Fibroblast of the aortic adventitia (primary cell): ENCODE data around the gene C11orf97. TPM values are rescaled to one million over a fixed set of nuclear protein-coding genes. Genes with fewer than 3 reads are reported as not detected.

ENCODE experiments used
- DNase-seq: peaks from one replicate; pipeline ENCODE4 v3.0.0-alpha.2; 2010; ENCODE audit warnings: low read depth
- H3K4me3 ChIP-seq: 2 replicates; pipeline ENCODE4 v1.5.1; 2011; ENCODE audit warnings: low read depth, mild to moderate bottlenecking, control low read depth, low read length, moderate library complexity
- CTCF ChIP-seq: IDR thresholded peaks from 2 replicates; pipeline ENCODE4 v1.5.1; 2011; ENCODE audit warnings: mild to moderate bottlenecking, low read length, control low read depth, inconsistent platforms; ENCODE audit not compliant: insufficient read depth
- total RNA-seq: library from RNA; depleted of rRNA; stranded (reverse); fragments of >200 nt; gene quantifications from 2 replicates; pipeline ENCODE4 v1.2.3, GENCODE V29; 2012; ENCODE audit warnings: low replicate concordance

Gene C11orf97
- total RNA-seq, 1 donor, result not detected

- no peak for DNase-seq
- no peak overlapping the region for H3K4me3 ChIP-seq
- TF ChIP-seq CTCF, result no peak
Observed at GRCh38 chr11:94513091-94513490, 830 bp downstream of the C11orf97 start.

DNA sequence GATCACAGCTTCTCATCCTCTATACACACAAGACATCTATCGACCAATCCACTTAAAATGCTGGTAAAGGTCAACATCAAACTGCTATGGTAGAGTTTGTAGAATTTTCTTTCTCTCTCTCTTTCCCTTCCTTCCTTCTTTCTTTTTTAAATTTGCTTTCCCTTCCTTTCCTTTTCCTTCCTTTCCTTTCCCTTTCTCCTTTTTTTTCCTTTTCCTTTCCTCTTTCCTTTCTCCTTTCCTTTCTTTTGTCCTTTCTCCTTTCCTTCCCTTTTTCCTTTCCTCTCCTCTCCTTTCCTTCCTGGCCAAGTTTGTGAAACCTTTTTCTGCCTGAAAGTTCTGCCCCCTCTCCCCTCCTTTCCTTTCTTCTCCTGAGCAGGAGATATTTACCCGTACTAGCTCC is 3.1 kb downstream of the C11orf97 start:
- no peak for DNase-seq
- no peak for TF ChIP-seq CTCF
- H3K4me3 ChIP-seq, result no peak overlapping the region

DNA sequence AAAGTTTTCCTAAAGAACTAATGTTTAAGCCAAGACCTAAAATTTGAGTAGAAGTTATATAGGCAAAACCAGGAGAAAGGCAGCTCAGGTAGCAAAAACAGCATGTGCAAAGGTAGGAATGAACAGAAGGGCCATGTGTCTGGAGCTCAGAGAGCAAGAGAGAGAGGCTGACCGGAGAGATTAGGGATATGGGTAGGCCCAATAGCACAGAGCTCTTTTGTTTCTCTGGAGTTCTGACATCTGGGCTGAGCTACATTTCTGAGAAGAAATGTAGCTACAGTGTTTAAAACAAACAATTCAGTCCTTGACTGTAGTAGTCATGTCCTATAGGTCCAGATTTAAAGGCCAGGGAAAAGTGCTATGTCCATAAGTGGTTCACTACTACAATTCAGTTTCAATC is 4.5 kb downstream of the C11orf97 start:
- no peak for DNase-seq
- H3K4me3 ChIP-seq, result no peak overlapping the region

GRCh38 chr11:94518300-94518699 is 6.0 kb downstream of the C11orf97 start:
- no peak overlapping the region for H3K4me3 ChIP-seq
- no peak for TF ChIP-seq CTCF
- no peak for DNase-seq

More for the DNA sequence above, 4.5 kb downstream of the C11orf97 start:
- no peak for TF ChIP-seq CTCF

- H3K4me3 ChIP-seq, result no peak overlapping the region
- peak; percentile 68 for DNase-seq
- TF ChIP-seq CTCF, result peak; percentile 56
Observed at GRCh38 chr11:94519478-94520084, 7.3 kb downstream of the C11orf97 start.

- no peak overlapping the region for H3K4me3 ChIP-seq
- peak; percentile 72 for TF ChIP-seq CTCF
Observed at GRCh38 chr11:94521684-94522083, 9.4 kb downstream of the C11orf97 start.

GRCh38 chr11:94524341-94524740 is 12.1 kb downstream of the C11orf97 start:
- DNase-seq, result no peak
- TF ChIP-seq CTCF, result no peak
- no peak overlapping the region for H3K4me3 ChIP-seq

More at GRCh38 chr11:94521684-94522083, 9.4 kb downstream of the C11orf97 start:
- peak; percentile 48 for DNase-seq
